IMR-90 (cell line): ENCODE measurements around the gene DSCAML1. TPM values are rescaled to one million over a fixed set of nuclear protein-coding genes. Genes with fewer than 3 reads are reported as not detected.

Experiments used
- ATAC-seq: fragments of 200-7000 bp; cut with Tn5 transposase; 2 replicates; pipeline ENCODE4 v1.9.1; 2020; ENCODE audit warnings: low read depth, mild to moderate bottlenecking, moderate library complexity
- BruUV-seq: library from RNA; stranded (reverse); fragments of 400-500 nt; replicated peaks from 2 replicates; lab custom pipeline; 2021; lab: Mats Ljungman, UMichigan
- CTCF ChIA-PET: fragments of 300-600 bp; formaldehyde crosslinking; extraction: SDS; loops from one replicate; lab custom pipeline; 2021; ENCODE audit warnings: antibody characterized with exemption; lab: Yijun Ruan, JAX
- POLR2A ChIA-PET: fragments of 300-600 bp; sonication (Branson Sonifier 250); formaldehyde crosslinking; loops from one replicate; lab custom pipeline; 2022; ENCODE audit warnings: antibody characterized with exemption; ENCODE audit not compliant: unreplicated experiment; lab: Charles Lee
- DNase-seq: peaks from one replicate; pipeline ENCODE4 v3.0.0; 2013
- H2AFZ ChIP-seq: replicated peaks from 2 replicates; pipeline ENCODE3; 2013; ENCODE audit warnings: low read length, mild to moderate bottlenecking; ENCODE audit not compliant: poor library complexity
- H2AK5ac ChIP-seq: 2 replicates; pipeline ENCODE4 v1.6.1; 2013; ENCODE audit warnings: low read depth, low read length, inconsistent platforms
- H2AK9ac ChIP-seq: replicated peaks from 2 replicates; pipeline ENCODE3; 2013; ENCODE audit warnings: mild to moderate bottlenecking, low read depth, low read length, moderate library complexity; ENCODE audit not compliant: poor library complexity
- H2BK120ac ChIP-seq: 2 replicates; pipeline ENCODE4 v1.6.1; 2013; ENCODE audit warnings: low read depth, low read length, inconsistent platforms
- H2BK15ac ChIP-seq: 3 replicates; pipeline ENCODE4 v1.6.1; 2013; ENCODE audit warnings: low read depth, low read length, inconsistent platforms
- H2BK20ac ChIP-seq: 2 replicates; pipeline ENCODE4 v1.6.1; 2013; ENCODE audit warnings: low read depth, mild to moderate bottlenecking, inconsistent platforms, low read length, moderate library complexity
- H2BK5ac ChIP-seq: 2 replicates; pipeline ENCODE4 v1.6.1; 2013; ENCODE audit warnings: mild to moderate bottlenecking, low read depth, low read length, inconsistent platforms; ENCODE audit not compliant: poor library complexity, severe bottlenecking
- H3K14ac ChIP-seq: replicated peaks from 2 replicates; pipeline ENCODE4 v1.6.1; 2013; ENCODE audit warnings: low read depth, low read length, inconsistent platforms
- H3K18ac ChIP-seq: 2 replicates; pipeline ENCODE4 v1.6.1; 2013; ENCODE audit warnings: low read depth, low read length, control low read depth
- H3K23ac ChIP-seq: 2 replicates; pipeline ENCODE4 v1.6.1; 2013; ENCODE audit warnings: low read depth, low read length, inconsistent platforms
- H3K27ac ChIP-seq: 2 replicates; pipeline ENCODE4 v1.5.1; 2013; ENCODE audit warnings: mild to moderate bottlenecking, control low read depth, low read length; ENCODE audit not compliant: insufficient read depth
- H3K27me3 ChIP-seq: 2 replicates; pipeline ENCODE4 v1.6.1; 2013; ENCODE audit warnings: low read length; ENCODE audit not compliant: control insufficient read depth, insufficient read depth
- H3K36me3 ChIP-seq: 2 replicates; pipeline ENCODE4 v1.6.1; 2013; ENCODE audit warnings: low read length, mixed read lengths; ENCODE audit not compliant: control insufficient read depth, insufficient read depth
- H3K4ac ChIP-seq: 2 replicates; pipeline ENCODE4 v1.6.1; 2013; ENCODE audit warnings: low read depth, low read length, inconsistent platforms
- H3K4me1 ChIP-seq: 2 replicates; pipeline ENCODE4 v1.6.1; 2013; ENCODE audit warnings: low read length, mixed read lengths; ENCODE audit not compliant: control insufficient read depth, insufficient read depth
- H3K4me2 ChIP-seq: 2 replicates; pipeline ENCODE4 v1.6.1; 2013; ENCODE audit warnings: low read depth, mild to moderate bottlenecking, control low read depth, low read length, moderate library complexity
- H3K4me3 ChIP-seq: 2 replicates; pipeline ENCODE4 v1.5.1; 2013; ENCODE audit warnings: low read depth, mild to moderate bottlenecking, control low read depth, low read length, moderate library complexity; ENCODE audit not compliant: insufficient read depth
- H3K56ac ChIP-seq: 2 replicates; pipeline ENCODE4 v1.6.1; 2013; ENCODE audit warnings: low read length, inconsistent platforms; ENCODE audit not compliant: insufficient read depth; ENCODE audit errors: extremely low read depth
- H3K79me1 ChIP-seq, 2 experiments: 2 replicates each; pipeline ENCODE4 v1.6.1; 2013; ENCODE audit warnings: low read length in 2 of 2, inconsistent platforms in 1 of 2, low read depth in 1 of 2
- H3K9ac ChIP-seq: 2 replicates; pipeline ENCODE4 v1.6.1; 2013; ENCODE audit warnings: low read depth, low read length, control low read depth
- H3K9me1 ChIP-seq: 2 replicates; pipeline ENCODE4 v1.6.1; 2013; ENCODE audit warnings: low read length, inconsistent platforms; ENCODE audit not compliant: insufficient read depth
- H3K9me3 ChIP-seq: 2 replicates; pipeline ENCODE4 v1.6.1; 2013; ENCODE audit warnings: low read length; ENCODE audit not compliant: control insufficient read depth, insufficient read depth
- H4K20me1 ChIP-seq: 2 replicates; pipeline ENCODE4 v1.6.1; 2013; ENCODE audit warnings: low read length, inconsistent platforms; ENCODE audit not compliant: insufficient read depth
- H4K5ac ChIP-seq: 2 replicates; pipeline ENCODE4 v1.6.1; 2013; ENCODE audit warnings: mild to moderate bottlenecking, low read depth, low read length, control low read depth
- H4K8ac ChIP-seq, 2 experiments: 2 replicates each; pipeline ENCODE4 v1.6.1; 2013; ENCODE audit warnings: low read depth in 2 of 2, low read length in 2 of 2, control low read depth in 1 of 2, inconsistent platforms in 1 of 2
- H4K91ac ChIP-seq: 2 replicates; pipeline ENCODE4 v1.6.1; 2013; ENCODE audit warnings: low read depth, low read length, inconsistent platforms; ENCODE audit not compliant: insufficient read depth
- BHLHE40 ChIP-seq: fragments of 150-350 bp; IDR thresholded peaks from 2 replicates; pipeline ENCODE4 v1.6.1; 2016; ENCODE audit warnings: mild to moderate bottlenecking, low read depth, low read length
- MAFK ChIP-seq: IDR thresholded peaks from 2 replicates; pipeline ENCODE4 v1.6.1; 2012; ENCODE audit warnings: low read depth, low read length, improper control_type of control experiment
- RCOR1 ChIP-seq: IDR thresholded peaks from 2 replicates; pipeline ENCODE4 v1.6.1; 2012; ENCODE audit warnings: mild to moderate bottlenecking, low read length, improper control_type of control experiment; ENCODE audit not compliant: insufficient replicate concordance
- WGBS, 2 experiments: methylation state at CpG; one replicate each; pipeline versions ENCODE4 v1.1.5 to v1.1.7; 2013; ENCODE audit warnings: missing lambda C conversion rate in 2 of 2; ENCODE audit not compliant: insufficient read length in 1 of 2; ENCODE audit errors: extremely low coverage in 2 of 2; 5-methylcytosine and 5-hydroxymethylcytosine counted together
- dilution Hi-C: fragments of 300-500 bp; cut with HindIII; formaldehyde crosslinking; loops from one replicate; pipeline ENCODE4 v1.14.3; 2018; ENCODE audit warnings: low sequenced_read_pairs; ENCODE audit not compliant: unreplicated experiment
- in situ Hi-C: fragments of 300-500 bp; cut with MboI; formaldehyde crosslinking; loops from 3 replicates; pipeline ENCODE4 v1.14.3; 2019; ENCODE audit warnings: low sequenced_read_pairs, inconsistent platforms, mixed read lengths
- intact Hi-C: fragments of 100-400 bp; cut with micrococcal nuclease; formaldehyde crosslinking; loops from 2 replicates; pipeline ENCODE4 v1.10.0; 2022
- polyA plus RNA-seq, 3 experiments: library from polyadenylated mRNA; depleted of rRNA; stranded (reverse); fragments of >200 nt; gene quantifications; 2 replicates each; pipeline ENCODE4 v1.2.3, GENCODE V29; 2012; ENCODE audit warnings: low replicate concordance in 1 of 3
- total RNA-seq: library from RNA; depleted of rRNA; stranded (reverse); fragments of >200 nt; gene quantifications from 2 replicates; pipeline ENCODE4 v1.2.3, GENCODE V29; 2012
- TF ChIP-seq, protein P1 (sequence below): conservative IDR thresholded peaks from 2 replicates; pipeline ENCODE4 v1.5.1; 2012; ENCODE audit warnings: mild to moderate bottlenecking, low read depth, low read length, improper control_type of control experiment

Gene DSCAML1
- total and polyA plus RNA-seq, 2 of the 4 experiments (the other 2 are of a cell fraction) = not detected

DNA sequence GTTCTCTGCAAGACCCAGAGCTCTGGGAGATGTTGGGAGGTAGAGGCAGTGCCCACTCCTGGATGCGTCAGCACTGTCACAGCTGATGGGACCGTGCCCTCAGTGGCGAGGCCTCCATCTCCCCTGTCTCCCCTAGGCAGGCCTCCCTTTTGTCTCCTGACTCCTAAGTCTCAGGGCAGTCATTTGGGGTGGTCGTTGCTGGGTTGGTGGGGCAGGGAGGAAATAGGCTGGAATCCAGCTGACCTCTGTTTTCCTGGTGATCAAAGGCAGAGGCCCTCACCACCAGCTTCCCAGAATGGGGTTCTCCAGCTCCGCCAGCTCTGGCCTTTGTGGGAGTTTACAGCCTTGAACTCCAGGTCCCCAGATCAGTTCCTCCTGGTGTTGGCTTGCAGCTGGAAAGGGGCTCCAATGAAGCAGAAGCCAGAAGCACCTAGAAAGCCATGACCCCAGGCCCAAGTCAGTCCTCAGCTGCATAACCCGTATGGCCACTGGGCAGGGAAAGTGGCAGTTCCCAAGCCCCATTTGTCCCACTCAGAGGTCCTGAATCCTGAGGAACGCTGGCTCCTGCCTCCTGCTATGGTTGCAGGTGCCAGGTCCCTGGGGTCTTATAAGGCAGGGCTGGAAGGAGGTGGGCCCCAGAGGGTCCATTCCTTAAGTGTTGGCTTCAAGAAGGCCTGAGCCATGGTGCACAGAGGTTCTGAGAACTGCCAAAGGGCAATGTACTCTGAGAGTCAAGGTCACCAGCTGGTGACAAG lies 34.8 kb upstream of the DSCAML1 start (continued):
- no peak for TF ChIP-seq MAFK

DNA sequence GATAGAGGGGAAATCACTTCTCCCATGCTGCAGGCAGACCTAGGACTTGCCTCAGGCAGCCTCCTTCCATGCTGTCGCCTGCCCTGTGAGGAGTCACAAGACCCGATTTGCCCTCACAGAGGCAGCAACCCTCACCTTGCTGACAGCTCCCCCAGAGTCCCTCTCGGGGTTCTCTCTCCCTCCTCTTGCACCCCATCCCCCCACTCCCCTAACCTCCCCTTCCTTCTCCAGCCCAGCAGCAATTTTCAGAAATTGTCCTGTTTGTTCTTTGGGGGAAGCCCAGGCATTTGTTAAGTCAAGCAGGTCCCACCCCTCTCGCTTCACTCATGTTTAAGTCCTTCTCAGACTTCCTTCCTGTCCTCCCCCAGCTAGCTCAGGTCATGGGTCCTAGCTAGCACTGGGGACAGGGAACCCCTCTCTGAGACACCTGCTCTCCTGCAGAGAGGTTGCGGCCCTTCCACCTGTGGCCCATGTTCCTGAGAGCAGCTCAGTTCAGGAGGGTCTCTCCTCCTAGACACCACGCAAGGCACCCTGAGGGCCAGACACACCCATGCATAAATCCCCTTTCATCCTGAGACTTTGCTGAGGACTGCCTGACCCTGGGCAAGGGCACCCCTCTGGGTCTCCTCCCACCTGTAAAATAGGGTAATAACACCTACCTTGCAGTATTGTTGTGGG lies 33.8 kb upstream of the DSCAML1 start:
- no peak overlapping the region for H2AFZ ChIP-seq
- no peak overlapping the region for H2BK120ac ChIP-seq
- 63% methylated on average over 3 of the region's 6 CpGs; no CpG with 5 or more reads in 1 of the 2 experiments for WGBS, 2 experiments
- no peak overlapping the region for H3K56ac ChIP-seq
- ATAC-seq (no peak), DNase-seq (no peak)
- H3K79me1 ChIP-seq = no peaks in the 10 kb centered on the region
- H3K9me1 ChIP-seq = no peaks in the 10 kb centered on the region
- no peak overlapping the region for H3K9ac ChIP-seq
- ChIA-PET CTCF (no interaction called here), POLR2A (no interaction called here)
- H3K23ac ChIP-seq = no peak overlapping the region
- no peak overlapping the region for H3K4ac ChIP-seq
- H2BK15ac ChIP-seq = no peak overlapping the region
- intact Hi-C loops (no loop called here), in situ Hi-C loops (no loop called here), dilution Hi-C loops (no loop called here)
- no peak overlapping the region for H2BK20ac ChIP-seq
- H4K5ac ChIP-seq = no peak overlapping the region
- H4K8ac ChIP-seq = no peak overlapping the region
- no peaks in the 10 kb centered on the region for H3K36me3 ChIP-seq
- no peak overlapping the region for H4K91ac ChIP-seq
- H3K4me3 ChIP-seq = no peak overlapping the region
- no peak overlapping the region for H2AK9ac ChIP-seq
- H3K4me1 ChIP-seq = peaks cover 7% of the 10 kb centered on the region; the same call in 1 of the 2 replicates
- H2BK5ac ChIP-seq = no peak overlapping the region
- H3K14ac ChIP-seq = no peak overlapping the region
- H4K20me1 ChIP-seq = no peaks in the 10 kb centered on the region
- no peak overlapping the region for H3K18ac ChIP-seq
- peaks cover 11% of the 10 kb centered on the region; the same call in 1 of the 2 replicates for H3K27me3 ChIP-seq
- H3K9me3 ChIP-seq = no peaks in the 10 kb centered on the region
- TF ChIP-seq RCOR1 (no peak), BHLHE40 (no peak)
- TF ChIP-seq, protein P1, sequence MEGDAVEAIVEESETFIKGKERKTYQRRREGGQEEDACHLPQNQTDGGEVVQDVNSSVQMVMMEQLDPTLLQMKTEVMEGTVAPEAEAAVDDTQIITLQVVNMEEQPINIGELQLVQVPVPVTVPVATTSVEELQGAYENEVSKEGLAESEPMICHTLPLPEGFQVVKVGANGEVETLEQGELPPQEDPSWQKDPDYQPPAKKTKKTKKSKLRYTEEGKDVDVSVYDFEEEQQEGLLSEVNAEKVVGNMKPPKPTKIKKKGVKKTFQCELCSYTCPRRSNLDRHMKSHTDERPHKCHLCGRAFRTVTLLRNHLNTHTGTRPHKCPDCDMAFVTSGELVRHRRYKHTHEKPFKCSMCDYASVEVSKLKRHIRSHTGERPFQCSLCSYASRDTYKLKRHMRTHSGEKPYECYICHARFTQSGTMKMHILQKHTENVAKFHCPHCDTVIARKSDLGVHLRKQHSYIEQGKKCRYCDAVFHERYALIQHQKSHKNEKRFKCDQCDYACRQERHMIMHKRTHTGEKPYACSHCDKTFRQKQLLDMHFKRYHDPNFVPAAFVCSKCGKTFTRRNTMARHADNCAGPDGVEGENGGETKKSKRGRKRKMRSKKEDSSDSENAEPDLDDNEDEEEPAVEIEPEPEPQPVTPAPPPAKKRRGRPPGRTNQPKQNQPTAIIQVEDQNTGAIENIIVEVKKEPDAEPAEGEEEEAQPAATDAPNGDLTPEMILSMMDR = no peak
- BruUV-seq = no TSS peak
- H3K27ac ChIP-seq = no peak overlapping the region
- H3K4me2 ChIP-seq = no peak overlapping the region
- H2AK5ac ChIP-seq = no peak overlapping the region
